Gastrocnemius medialis (tissue), 4 donors: ENCODE data around the gene SCT.

Source experiments
- CTCF ChIP-seq, 5 experiments: fragments of 450-650 bp in 3 of 5; fragments of 200-600 bp in 2 of 5; sonication (generic) in 2 of 5; IDR thresholded peaks in 4 of 5; conservative IDR thresholded peaks in 1 of 5; 1 replicate in 4 of 5; 2 replicates in 1 of 5; pipeline ENCODE4 v1.5.1; 2016 to 2019; ENCODE audit warnings: antibody characterized with exemption in 5 of 5, mild to moderate bottlenecking in 3 of 5, moderate library complexity in 3 of 5
- POLR2A ChIP-seq, 2 donors: fragments of 450-650 bp; IDR thresholded peaks; one replicate each; pipeline ENCODE4 v1.6.1; 2017; ENCODE audit warnings: antibody characterized with exemption in 2 of 2, mild to moderate bottlenecking in 2 of 2, moderate library complexity in 2 of 2

GRCh38 chr11:629237-629583 is 2.2 kb upstream of the SCT start:
- peak in 4 of 5 experiments; percentile 28 to 50 (median 38) for TF ChIP-seq CTCF (IDR thresholded peaks at IDR 0.05 in 4 of 5, conservative IDR thresholded peaks at IDR 0.05 in 1 of 5)
- no peak for TF ChIP-seq POLR2A (IDR thresholded peaks at IDR 0.05)
